Measurements from ENCODE around the gene ZNF695. TPM values are rescaled to one million over a fixed set of nuclear protein-coding genes. Genes with fewer than 3 reads are reported as not detected.

The ZNF695 gene
- total RNA-seq, 1 donor from 2014 or later: 2.3 TPM

DNA sequence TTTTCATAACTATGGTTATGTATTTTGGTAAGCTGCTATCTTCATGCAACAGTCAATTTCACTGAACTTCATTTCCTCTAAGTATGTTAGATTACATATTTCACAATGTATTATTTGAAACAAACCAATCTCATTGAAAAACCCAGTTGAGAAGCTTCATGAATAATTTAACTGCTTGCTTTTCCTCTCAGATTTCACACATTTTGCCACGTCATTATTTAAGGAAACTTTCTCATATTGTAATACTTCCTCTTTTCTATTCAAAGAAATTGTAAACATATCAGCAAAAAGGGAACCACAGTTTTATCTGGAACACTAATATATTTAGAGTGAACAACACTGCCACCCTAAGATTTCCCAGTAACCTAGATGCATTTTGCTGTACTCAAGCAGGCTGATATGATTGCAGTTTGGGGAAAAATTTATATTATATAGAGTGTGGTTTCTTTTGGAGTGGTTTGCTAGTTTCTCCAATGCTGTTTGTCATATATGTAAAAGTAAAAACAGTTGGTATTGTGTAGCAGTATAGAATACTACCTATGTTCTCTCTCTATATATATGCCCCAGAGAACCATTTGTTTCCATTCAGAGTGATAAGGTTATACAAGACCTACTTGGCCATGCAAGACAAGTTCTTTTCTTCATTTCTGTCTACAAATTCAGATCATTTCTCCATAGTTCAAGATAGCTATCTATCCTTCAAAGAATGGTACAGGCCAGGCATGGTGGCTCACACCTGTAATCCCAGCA, 47.7 kb downstream of the ZNF695 start:
- peak; percentile 41 for DNase-seq (ENCODE audit: extremely low read depth, low read depth, low spot score)

DNA sequence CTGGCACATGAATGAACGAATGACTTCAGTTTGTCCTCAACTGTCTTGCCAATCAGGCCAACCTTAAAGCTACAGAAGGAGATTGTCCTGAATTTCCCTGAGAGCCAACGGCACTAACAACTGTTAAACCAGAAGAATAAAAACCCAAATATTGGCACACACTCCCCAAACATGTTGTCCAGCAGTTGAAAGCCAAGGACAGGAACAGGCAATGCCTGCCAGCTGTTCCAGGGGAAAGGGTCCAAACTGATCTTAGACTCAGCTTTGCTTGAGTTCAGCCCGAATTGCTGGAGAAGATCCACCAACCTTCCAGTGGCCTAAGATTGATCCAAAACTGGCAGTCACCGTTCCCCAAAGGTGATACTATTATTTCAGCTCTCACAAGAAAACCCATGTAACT, 53.7 kb downstream of the ZNF695 start:
- no peak for DNase-seq (ENCODE audit: extremely low read depth, low read depth, low spot score)

DNA sequence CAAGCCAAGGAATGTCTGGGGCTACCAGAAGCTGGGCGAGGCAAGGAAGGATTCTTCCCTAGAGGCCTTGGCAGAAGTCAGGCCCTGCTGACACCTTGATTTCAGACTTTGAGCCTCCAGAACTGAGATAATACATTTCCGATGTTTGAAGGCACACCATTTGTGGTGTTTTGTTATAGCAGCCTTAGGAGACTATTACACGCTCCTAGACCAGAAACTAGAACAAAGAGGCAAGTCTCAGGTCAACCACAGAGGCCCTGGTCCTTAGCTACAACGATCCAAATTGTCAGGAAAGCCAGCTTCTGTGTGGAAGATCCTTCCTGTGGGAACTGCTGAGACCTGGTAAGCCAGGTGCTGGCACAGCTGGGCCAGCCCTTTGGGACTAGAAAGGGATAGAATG, 56.4 kb downstream of the ZNF695 start:
- DNase-seq (ENCODE audit: extremely low read depth, low read depth, low spot score): no peak

DNA sequence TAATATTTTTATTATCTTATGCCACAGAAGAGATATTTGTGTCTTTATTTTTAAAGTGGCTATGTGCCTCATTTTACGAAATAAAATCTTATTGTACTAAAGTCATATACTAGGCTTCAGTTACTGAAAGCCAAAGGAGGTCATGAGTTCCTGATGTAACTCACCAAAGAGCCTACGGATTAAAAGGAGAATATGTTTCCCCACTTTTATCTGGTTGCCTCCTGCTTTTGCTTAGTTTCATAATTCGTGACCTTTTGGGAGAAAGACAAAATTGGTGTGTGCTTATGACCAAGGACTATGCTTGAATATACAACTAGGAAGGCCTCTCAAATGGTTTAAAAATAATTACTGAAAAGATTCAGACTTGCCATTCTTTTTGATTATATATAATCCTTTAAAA, 57.9 kb downstream of the ZNF695 start:
- DNase-seq (ENCODE audit: extremely low read depth, low read depth, low spot score): no peak

DNA sequence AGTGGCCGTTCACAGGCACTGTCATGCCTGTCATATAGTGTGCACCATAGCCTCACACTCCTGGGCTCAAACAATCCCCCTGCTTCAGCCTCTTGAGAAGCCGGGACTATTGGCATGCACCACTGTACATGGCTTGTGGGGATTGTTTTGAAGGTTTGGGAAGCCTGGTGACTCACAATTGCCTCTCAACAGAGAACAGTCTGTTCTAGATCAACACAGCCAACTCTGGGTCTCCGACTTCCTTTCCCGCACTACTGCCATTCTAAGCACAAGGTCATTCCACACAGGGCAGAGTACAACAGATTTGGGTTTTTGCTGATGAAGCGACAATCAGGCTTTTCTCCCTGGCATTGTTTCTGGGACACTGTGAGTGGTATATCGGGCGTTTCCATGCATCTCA, 60.6 kb downstream of the ZNF695 start:
- peak; percentile 92 for DNase-seq (ENCODE audit: extremely low read depth, low read depth, low spot score)

DNA sequence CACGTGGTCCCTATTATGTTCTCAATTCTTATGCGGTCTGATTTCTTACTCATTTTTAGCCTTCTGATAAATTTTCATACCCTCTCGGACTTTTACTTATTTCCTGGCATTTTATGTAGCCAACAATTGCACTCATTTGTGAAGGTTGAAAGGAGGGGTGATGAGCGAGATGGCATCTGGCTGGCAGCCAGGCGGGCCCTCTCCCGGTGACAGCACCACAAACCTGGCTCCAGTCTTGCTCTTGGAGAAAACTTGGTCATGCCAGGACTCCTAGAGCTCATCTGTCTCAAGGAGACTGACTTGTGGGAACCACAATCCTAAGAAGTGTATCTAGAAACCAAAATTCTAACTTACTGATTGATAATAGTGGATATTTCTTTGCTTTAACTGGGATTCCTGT, 61.5 kb downstream of the ZNF695 start:
- DNase-seq (ENCODE audit: extremely low read depth, low read depth, low spot score): no peak

Other genes starting within 250 kb of the ZNF695 start
- 18.8 and 26.4 TPM in 2 replicates for gene AHCTF1, start 76.1 kb downstream of the ZNF695 start, total RNA-seq
- 4.0 and 4.2 TPM in 2 replicates for gene ZNF670, start 70.8 kb upstream of the ZNF695 start, total RNA-seq
- gene ZNF669, start 96.3 kb upstream of the ZNF695 start, total RNA-seq: 5.8 and 10.3 TPM in 2 replicates
- 19.1 and 22.3 TPM in 2 replicates for gene ZNF124, start 164.0 kb upstream of the ZNF695 start, total RNA-seq
- not detected in 2 replicates for gene VN1R5, start 248.0 kb upstream of the ZNF695 start, total RNA-seq

Measured in glomerular endothelial cell (primary cell).